HepG2 (cell line): ENCODE results near the gene CNGA3. TPM values are rescaled to one million over a fixed set of nuclear protein-coding genes. Genes with fewer than 3 reads are reported as not detected.

Experiments
- ATAC-seq: fragments of 200-7000 bp; cut with Tn5 transposase; 3 replicates; pipeline ENCODE4 v1.9.1; 2020; ENCODE audit warnings: mild to moderate bottlenecking, moderate library complexity
- BruUV-seq: library from RNA; stranded (reverse); fragments of 400-500 nt; replicated peaks from 2 replicates; lab custom pipeline; 2021; lab: Mats Ljungman, UMichigan
- CTCF ChIA-PET: fragments of 300-600 bp; formaldehyde crosslinking; extraction: SDS; loops from one replicate; lab custom pipeline; 2021; ENCODE audit warnings: low total read pairs, inconsistent platforms, low intra/inter-chr PET ratio; lab: Yijun Ruan, JAX
- POLR2A ChIA-PET: fragments of 350-600 bp; sonication (Branson Sonifier 250); formaldehyde crosslinking; loops from one replicate; lab custom pipeline; 2020; ENCODE audit warnings: antibody characterized with exemption, inconsistent platforms; lab: Yijun Ruan, JAX
- DNase-seq: peaks from one replicate; pipeline ENCODE4 v3.0.0-alpha.2; 2015; ENCODE audit warnings: low spot score
- FAIRE-seq: peaks from 3 replicates; lab custom pipeline; 2011; peaks lifted over from hg19 to GRCh38; lab: Jason Lieb, UNC
- H2AFZ ChIP-seq: one replicate; pipeline ENCODE4 v1.6.1; 2011; ENCODE audit warnings: low read length, inconsistent platforms
- H3K27ac ChIP-seq: fragments of 300-600 bp; 3 replicates; pipeline ENCODE4 v1.8.0; 2011; ENCODE audit warnings: mixed run types, mild to moderate bottlenecking, mixed read lengths, low read length, inconsistent platforms; ENCODE audit not compliant: insufficient read depth; ENCODE audit errors: extremely low read length
- H3K27me3 ChIP-seq, 2 experiments: fragments of 200-600 bp in 1 of 2; 2 replicates in 1 of 2; 3 replicates in 1 of 2; pipeline versions ENCODE4 v1.6.0 to v1.8.0; 2011; ENCODE audit warnings: low read length in 2 of 2, mild to moderate bottlenecking in 2 of 2, moderate library complexity in 2 of 2, inconsistent platforms in 1 of 2; ENCODE audit not compliant: insufficient read depth in 2 of 2, control insufficient read depth in 1 of 2
- H3K36me3 ChIP-seq, 2 experiments: fragments of 200-600 bp in 1 of 2; replicated peaks in 1 of 2; 2 replicates in 1 of 2; 3 replicates in 1 of 2; pipeline versions ENCODE4 v1.5.1 to v1.8.0; 2011; ENCODE audit warnings: low read length in 2 of 2, inconsistent platforms in 1 of 2; ENCODE audit not compliant: insufficient read depth in 2 of 2, control insufficient read depth in 1 of 2
- H3K4me1 ChIP-seq: 2 replicates; pipeline ENCODE4 v1.5.1; 2012; ENCODE audit warnings: low read length, inconsistent platforms; ENCODE audit not compliant: insufficient read depth
- H3K4me2 ChIP-seq: 2 replicates; pipeline ENCODE4 v1.6.0; 2011; ENCODE audit warnings: low read depth, low read length, inconsistent platforms
- H3K4me3 ChIP-seq, 3 experiments: fragments of 200-600 bp in 1 of 3; sonication (generic), shearing (Covaris generic) in 1 of 3; replicated peaks in 1 of 3; 2 replicates each; pipeline ENCODE4 v1.5.1; 2011 to 2016; ENCODE audit warnings: low read length in 3 of 3, inconsistent platforms in 2 of 3, low read depth in 2 of 3, mild to moderate bottlenecking in 2 of 3, control low read depth in 1 of 3, mixed read lengths in 1 of 3; ENCODE audit not compliant: insufficient read depth in 1 of 3
- H3K79me2 ChIP-seq: one replicate; pipeline ENCODE4 v1.6.1; 2011; ENCODE audit warnings: low read length, inconsistent platforms; ENCODE audit not compliant: insufficient read depth
- H3K9ac ChIP-seq: 2 replicates; pipeline ENCODE4 v1.6.0; 2011; ENCODE audit warnings: mild to moderate bottlenecking, low read depth, low read length, inconsistent platforms; ENCODE audit not compliant: insufficient read depth
- H3K9me3 ChIP-seq: 2 replicates; pipeline ENCODE4 v1.5.1; 2012; ENCODE audit warnings: mild to moderate bottlenecking, low read length
- H4K20me1 ChIP-seq: 2 replicates; pipeline ENCODE4 v1.6.0; 2011; ENCODE audit warnings: inconsistent platforms, mild to moderate bottlenecking, low read length, moderate library complexity; ENCODE audit not compliant: insufficient read depth
- FOXP1 ChIP-seq, 2 experiments: fragments of 450-650 bp in 1 of 2; IDR thresholded peaks; 2 replicates each; pipeline ENCODE4 v1.6.1; 2017 to 2018; ENCODE audit warnings: antibody characterized with exemption in 1 of 2
- RFXANK ChIP-seq: IDR thresholded peaks from 2 replicates; pipeline ENCODE4 v1.6.1; 2016
- WGBS: methylation state at CpG from one replicate; pipeline ENCODE4 v1.1.6; 2017; ENCODE audit warnings: low lambda C conversion rate; 5-methylcytosine and 5-hydroxymethylcytosine counted together
- in situ Hi-C: cut with HindIII; loops from 2 replicates; pipeline ENCODE4 v1.10.0; 2017; ENCODE audit warnings: low pct_unique_long_range_greater_than_20kb; ENCODE audit not compliant: extremely low pct_ligation_motif_present
- intact Hi-C: fragments of 100-400 bp; cut with micrococcal nuclease; formaldehyde crosslinking; loops from one replicate; pipeline ENCODE4 v1.10.0; 2022; ENCODE audit not compliant: unreplicated experiment
- polyA plus RNA-seq, 8 experiments: library from polyadenylated mRNA; depleted of rRNA in 3 of 8; stranded (reverse) in 7 of 8; unstranded in 1 of 8; fragments of >200 nt; fragmentation: Illumina TruSeq in 4 of 8; extraction: Trizol in 4 of 8; gene quantifications; 2 replicates each; pipeline versions ENCODE4 v1.2.1 to v1.2.3, GENCODE V29; 2011 to 2016; ENCODE audit warnings: low read depth in 4 of 8, missing spikeins in 1 of 8, mixed read lengths in 1 of 8; ENCODE audit not compliant: insufficient read depth in 1 of 8
- total RNA-seq, 5 experiments: library from RNA; depleted of rRNA; stranded (reverse); fragments of >200 nt; fragmentation: Illumina TruSeq; extraction: Trizol; gene quantifications; 2 replicates each; pipeline ENCODE4 v1.2.3, GENCODE V29; 2016; ENCODE audit warnings: low read depth in 1 of 5
- TF ChIP-seq, protein P1 (sequence below): sonication (generic); formaldehyde crosslinking; IDR thresholded peaks from 2 replicates; pipeline ENCODE4 v1.8.0; 2022; ENCODE audit warnings: mild to moderate bottlenecking, missing genetic modification reagents
- TF ChIP-seq, protein P2 (sequence below), 2 experiments: sonication (generic) in 1 of 2; formaldehyde crosslinking in 1 of 2; IDR thresholded peaks; 2 replicates each; pipeline versions ENCODE4 v1.6.1 to v1.9.0; 2014 to 2022; ENCODE audit warnings: antibody characterized with exemption in 1 of 2, borderline replicate concordance in 1 of 2, inconsistent platforms in 1 of 2, low read depth in 1 of 2, missing genetic modification reagents in 1 of 2
- TF ChIP-seq, protein P3 (sequence below): IDR thresholded peaks from 2 replicates; pipeline ENCODE4 v1.4.0; 2020; ENCODE audit warnings: mild to moderate bottlenecking, missing genetic modification reagents

CNGA3 gene
- total and polyA plus RNA-seq, 2 of the 13 experiments (the other 11 are each of a cell fraction or from before 2014, with no cell fraction given) = not detected

DNA sequence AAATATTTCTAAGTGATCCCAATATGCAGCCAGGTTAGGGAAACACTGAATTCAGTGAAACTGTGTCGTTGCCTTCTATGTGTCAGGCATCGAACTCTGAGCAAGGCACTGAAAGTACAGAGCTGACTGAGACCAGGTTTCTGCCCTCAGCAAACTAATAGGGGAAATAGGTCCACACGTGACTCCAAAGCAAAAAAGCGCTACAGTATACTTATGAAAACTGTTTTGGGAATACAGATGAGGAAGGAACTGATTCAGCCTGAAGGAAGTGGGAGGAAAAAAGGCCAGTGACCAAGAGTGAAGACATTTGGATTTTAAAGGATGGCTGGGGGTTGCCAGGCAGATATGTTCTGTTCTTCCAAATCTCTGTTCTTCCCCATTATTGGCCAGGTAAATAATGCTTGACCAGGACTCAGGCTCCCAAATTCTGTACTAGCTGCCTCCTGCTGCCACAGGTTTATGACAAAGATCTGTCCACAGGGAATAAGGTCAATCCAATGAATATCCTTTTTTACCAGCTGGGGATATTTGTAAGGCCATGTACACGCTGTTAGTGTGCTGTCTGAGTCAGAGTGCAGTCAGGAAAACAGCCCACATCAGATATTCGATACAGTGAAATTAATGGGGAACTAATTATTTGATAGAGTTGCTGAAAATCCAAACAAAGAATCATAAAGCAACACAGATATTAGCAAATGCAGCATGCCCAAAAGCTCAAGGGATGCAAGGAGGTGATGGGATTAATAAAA lies 73.9 kb downstream of the CNGA3 start:
- H3K4me2 ChIP-seq = no peak overlapping the region
- DNase-seq (no peak), FAIRE-seq (no peak), ATAC-seq (no peak)
- in situ Hi-C loops (loop anchor here (25.0 kb wide), 1 partner anchor 417 kb away; no protein-coding TSS in a partner anchor), intact Hi-C loops (no loop called here)
- no peaks in the 10 kb centered on the region for H4K20me1 ChIP-seq
- ChIA-PET CTCF (no interaction called here), POLR2A (no interaction called here)
- H3K27ac ChIP-seq = no peak overlapping the region
- 8% methylated on average over 6 of the region's 6 CpGs for WGBS
- H3K9ac ChIP-seq = no peak overlapping the region
- peaks cover 0 to 1% of the 10 kb centered on the region in 2 experiments; a peak in 1 of 5 replicates for H3K27me3 ChIP-seq
- H3K36me3 ChIP-seq = no peaks in the 10 kb centered on the region
- BruUV-seq = no TSS peak
- no peak overlapping the region for H2AFZ ChIP-seq
- H3K4me1 ChIP-seq = no peaks in the 10 kb centered on the region
- no peaks in the 10 kb centered on the region for H3K79me2 ChIP-seq
- no peak overlapping the region for H3K4me3 ChIP-seq
- H3K9me3 ChIP-seq = peaks cover 7% of the 10 kb centered on the region; the same call in 1 of the 2 replicates
- TF ChIP-seq, protein P1, sequence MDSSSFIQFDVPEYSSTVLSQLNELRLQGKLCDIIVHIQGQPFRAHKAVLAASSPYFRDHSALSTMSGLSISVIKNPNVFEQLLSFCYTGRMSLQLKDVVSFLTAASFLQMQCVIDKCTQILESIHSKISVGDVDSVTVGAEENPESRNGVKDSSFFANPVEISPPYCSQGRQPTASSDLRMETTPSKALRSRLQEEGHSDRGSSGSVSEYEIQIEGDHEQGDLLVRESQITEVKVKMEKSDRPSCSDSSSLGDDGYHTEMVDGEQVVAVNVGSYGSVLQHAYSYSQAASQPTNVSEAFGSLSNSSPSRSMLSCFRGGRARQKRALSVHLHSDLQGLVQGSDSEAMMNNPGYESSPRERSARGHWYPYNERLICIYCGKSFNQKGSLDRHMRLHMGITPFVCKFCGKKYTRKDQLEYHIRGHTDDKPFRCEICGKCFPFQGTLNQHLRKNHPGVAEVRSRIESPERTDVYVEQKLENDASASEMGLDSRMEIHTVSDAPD = no peak
- TF ChIP-seq, protein P2, sequence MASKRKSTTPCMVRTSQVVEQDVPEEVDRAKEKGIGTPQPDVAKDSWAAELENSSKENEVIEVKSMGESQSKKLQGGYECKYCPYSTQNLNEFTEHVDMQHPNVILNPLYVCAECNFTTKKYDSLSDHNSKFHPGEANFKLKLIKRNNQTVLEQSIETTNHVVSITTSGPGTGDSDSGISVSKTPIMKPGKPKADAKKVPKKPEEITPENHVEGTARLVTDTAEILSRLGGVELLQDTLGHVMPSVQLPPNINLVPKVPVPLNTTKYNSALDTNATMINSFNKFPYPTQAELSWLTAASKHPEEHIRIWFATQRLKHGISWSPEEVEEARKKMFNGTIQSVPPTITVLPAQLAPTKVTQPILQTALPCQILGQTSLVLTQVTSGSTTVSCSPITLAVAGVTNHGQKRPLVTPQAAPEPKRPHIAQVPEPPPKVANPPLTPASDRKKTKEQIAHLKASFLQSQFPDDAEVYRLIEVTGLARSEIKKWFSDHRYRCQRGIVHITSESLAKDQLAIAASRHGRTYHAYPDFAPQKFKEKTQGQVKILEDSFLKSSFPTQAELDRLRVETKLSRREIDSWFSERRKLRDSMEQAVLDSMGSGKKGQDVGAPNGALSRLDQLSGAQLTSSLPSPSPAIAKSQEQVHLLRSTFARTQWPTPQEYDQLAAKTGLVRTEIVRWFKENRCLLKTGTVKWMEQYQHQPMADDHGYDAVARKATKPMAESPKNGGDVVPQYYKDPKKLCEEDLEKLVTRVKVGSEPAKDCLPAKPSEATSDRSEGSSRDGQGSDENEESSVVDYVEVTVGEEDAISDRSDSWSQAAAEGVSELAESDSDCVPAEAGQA (IDR thresholded peaks at IDR 0.05; ENCODE audit: low read depth) = no peak
- TF ChIP-seq, protein P2 (CRISPR knock-in tag; IDR thresholded peaks at IDR 0.05; ENCODE audit: borderline replicate concordance) = no peak
- TF ChIP-seq FOXP1 (IDR thresholded peaks at IDR 0.05) (no peak), FOXP1 (CRISPR knock-in tag; IDR thresholded peaks at IDR 0.05) (no peak), RFXANK (CRISPR knock-in tag) (no peak)
- TF ChIP-seq, protein P3, sequence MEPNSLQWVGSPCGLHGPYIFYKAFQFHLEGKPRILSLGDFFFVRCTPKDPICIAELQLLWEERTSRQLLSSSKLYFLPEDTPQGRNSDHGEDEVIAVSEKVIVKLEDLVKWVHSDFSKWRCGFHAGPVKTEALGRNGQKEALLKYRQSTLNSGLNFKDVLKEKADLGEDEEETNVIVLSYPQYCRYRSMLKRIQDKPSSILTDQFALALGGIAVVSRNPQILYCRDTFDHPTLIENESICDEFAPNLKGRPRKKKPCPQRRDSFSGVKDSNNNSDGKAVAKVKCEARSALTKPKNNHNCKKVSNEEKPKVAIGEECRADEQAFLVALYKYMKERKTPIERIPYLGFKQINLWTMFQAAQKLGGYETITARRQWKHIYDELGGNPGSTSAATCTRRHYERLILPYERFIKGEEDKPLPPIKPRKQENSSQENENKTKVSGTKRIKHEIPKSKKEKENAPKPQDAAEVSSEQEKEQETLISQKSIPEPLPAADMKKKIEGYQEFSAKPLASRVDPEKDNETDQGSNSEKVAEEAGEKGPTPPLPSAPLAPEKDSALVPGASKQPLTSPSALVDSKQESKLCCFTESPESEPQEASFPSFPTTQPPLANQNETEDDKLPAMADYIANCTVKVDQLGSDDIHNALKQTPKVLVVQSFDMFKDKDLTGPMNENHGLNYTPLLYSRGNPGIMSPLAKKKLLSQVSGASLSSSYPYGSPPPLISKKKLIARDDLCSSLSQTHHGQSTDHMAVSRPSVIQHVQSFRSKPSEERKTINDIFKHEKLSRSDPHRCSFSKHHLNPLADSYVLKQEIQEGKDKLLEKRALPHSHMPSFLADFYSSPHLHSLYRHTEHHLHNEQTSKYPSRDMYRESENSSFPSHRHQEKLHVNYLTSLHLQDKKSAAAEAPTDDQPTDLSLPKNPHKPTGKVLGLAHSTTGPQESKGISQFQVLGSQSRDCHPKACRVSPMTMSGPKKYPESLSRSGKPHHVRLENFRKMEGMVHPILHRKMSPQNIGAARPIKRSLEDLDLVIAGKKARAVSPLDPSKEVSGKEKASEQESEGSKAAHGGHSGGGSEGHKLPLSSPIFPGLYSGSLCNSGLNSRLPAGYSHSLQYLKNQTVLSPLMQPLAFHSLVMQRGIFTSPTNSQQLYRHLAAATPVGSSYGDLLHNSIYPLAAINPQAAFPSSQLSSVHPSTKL = no peak
